Epithelial cell of proximal tubule (primary cell): Measurements from ENCODE around the gene SLC4A3. TPM values are rescaled to one million over a fixed set of nuclear protein-coding genes. Genes with fewer than 3 reads are reported as not detected.

Source experiments
- DNase-seq: peaks from one replicate; pipeline ENCODE4 v3.0.0-alpha.2; 2011; ENCODE audit warnings: low read depth
- H3K4me3 ChIP-seq: 2 replicates; pipeline ENCODE4 v1.5.1; 2011; ENCODE audit warnings: low read depth, mild to moderate bottlenecking, low read length
- total RNA-seq: library from RNA; depleted of rRNA; stranded (reverse); fragments of >200 nt; gene quantifications from 2 replicates; pipeline ENCODE4 v1.2.3, GENCODE V29; 2015
- TF ChIP-seq, protein P1 (sequence below): conservative IDR thresholded peaks from 2 replicates; pipeline ENCODE4 v1.5.1; 2012; ENCODE audit warnings: low read depth, mild to moderate bottlenecking, low read length

Gene SLC4A3
- total RNA-seq, 1 donor from 2014 or later: 12.2 TPM

- H3K4me3 ChIP-seq: no peak overlapping the region
- TF ChIP-seq, protein P1, sequence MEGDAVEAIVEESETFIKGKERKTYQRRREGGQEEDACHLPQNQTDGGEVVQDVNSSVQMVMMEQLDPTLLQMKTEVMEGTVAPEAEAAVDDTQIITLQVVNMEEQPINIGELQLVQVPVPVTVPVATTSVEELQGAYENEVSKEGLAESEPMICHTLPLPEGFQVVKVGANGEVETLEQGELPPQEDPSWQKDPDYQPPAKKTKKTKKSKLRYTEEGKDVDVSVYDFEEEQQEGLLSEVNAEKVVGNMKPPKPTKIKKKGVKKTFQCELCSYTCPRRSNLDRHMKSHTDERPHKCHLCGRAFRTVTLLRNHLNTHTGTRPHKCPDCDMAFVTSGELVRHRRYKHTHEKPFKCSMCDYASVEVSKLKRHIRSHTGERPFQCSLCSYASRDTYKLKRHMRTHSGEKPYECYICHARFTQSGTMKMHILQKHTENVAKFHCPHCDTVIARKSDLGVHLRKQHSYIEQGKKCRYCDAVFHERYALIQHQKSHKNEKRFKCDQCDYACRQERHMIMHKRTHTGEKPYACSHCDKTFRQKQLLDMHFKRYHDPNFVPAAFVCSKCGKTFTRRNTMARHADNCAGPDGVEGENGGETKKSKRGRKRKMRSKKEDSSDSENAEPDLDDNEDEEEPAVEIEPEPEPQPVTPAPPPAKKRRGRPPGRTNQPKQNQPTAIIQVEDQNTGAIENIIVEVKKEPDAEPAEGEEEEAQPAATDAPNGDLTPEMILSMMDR: no peak
- no peak for DNase-seq
Measured at GRCh38 chr2:219642069-219642454, 14.6 kb downstream of the SLC4A3 start.

GRCh38 chr2:219642465-219643083, 15.1 kb downstream of the SLC4A3 start:
- H3K4me3 ChIP-seq: no peak overlapping the region
- DNase-seq: peak; percentile 70
- TF ChIP-seq, protein P1: peak; percentile 99

- TF ChIP-seq, protein P1: no peak
- DNase-seq: no peak
- H3K4me3 ChIP-seq: no peak overlapping the region
Measured at GRCh38 chr2:219643084-219643473, 15.6 kb downstream of the SLC4A3 start.

DNA sequence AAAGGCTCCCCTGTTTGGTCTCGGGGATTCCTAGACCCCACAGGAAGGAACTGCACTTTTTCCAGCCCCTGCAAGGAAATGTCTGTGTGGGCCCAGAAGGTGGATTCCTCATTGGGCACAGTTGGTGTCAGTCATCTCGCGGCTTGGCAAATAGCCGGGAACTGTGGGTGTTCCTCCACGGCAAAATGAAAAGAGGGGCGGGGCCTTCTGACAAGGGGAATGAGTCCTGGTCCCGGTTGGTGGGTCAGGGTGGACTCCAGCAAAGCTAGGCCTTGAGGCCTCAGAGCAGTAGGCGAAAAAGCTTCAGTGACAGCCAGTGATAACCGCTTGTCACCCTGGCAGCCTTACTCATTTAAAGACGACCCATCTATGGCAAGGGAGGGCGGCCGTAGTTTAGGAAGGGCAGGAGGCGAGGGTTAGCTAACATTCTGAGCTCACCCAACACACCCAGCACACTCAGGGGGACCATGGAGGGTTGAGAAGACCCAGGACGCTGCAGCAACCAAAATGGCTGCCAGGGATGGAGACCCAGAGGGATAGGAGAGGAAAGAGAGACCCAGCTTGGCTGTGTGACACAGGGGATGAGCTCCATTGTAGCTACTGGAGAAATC, 16.5 kb downstream of the SLC4A3 start:
- TF ChIP-seq, protein P1: no peak
- H3K4me3 ChIP-seq: no peak overlapping the region
- no peak for DNase-seq

GRCh38 chr2:219644801-219645480, 17.5 kb downstream of the SLC4A3 start:
- H3K4me3 ChIP-seq: no peak overlapping the region
- DNase-seq: no peak
- TF ChIP-seq, protein P1: no peak

GRCh38 chr2:219645631-219646527, 18.4 kb downstream of the SLC4A3 start:
- TF ChIP-seq, protein P1: no peak
- no peak for DNase-seq
- H3K4me3 ChIP-seq: no peak overlapping the region
